ENCODE data around the gene TWSG1. TPM values are rescaled to one million over a fixed set of nuclear protein-coding genes. Genes with fewer than 3 reads are reported as not detected.

The TWSG1 gene
- polyA plus RNA-seq, 1 donor from 2014 or later = 11.5 TPM

DNA sequence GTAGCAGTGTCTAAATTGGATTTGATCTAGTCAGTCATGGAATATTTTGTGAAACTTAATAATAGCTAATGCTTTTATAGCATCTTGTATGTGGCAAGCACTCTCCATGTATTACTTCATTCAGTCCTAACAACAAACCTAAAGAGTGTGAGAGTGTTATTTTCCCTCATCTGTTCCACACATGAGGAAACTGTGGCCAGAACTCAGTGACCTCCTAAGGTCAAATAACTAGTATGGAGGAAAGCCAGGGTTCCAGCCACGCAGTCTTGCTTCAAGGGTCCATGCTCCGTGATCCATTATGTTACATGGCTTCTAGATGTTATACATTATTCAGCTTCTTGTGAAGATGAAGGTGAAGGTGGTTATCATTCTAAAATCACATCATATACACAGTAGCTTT, 45.5 kb downstream of the TWSG1 start:
- Histone ChIP-seq H3K27ac (ENCODE audit: low read length) (no peak overlapping the region), H3K9me2 (ENCODE audit: insufficient read depth, low read length) (no peaks in the 10 kb centered on the region), H3K4me2 (ENCODE audit: low read length) (no peak overlapping the region), H3F3A (ENCODE audit: insufficient read depth, low read length, poor library complexity, severe bottlenecking) (no peaks in the 10 kb centered on the region), H3K4me3 (ENCODE audit: low read length) (no peak overlapping the region), H2AFZ (ENCODE audit: low read depth, low read length) (no peak overlapping the region), H4K20me1 (ENCODE audit: insufficient read depth) (no peaks in the 10 kb centered on the region), H3K9me3 (ENCODE audit: low read length) (no peaks in the 10 kb centered on the region), H3K27me3 (ENCODE audit: insufficient read depth, low read depth, low read length) (no peaks in the 10 kb centered on the region), H3K79me2 (replicated peaks; ENCODE audit: insufficient read depth, low read length) (no peaks in the 10 kb centered on the region), H3K36me3 (ENCODE audit: insufficient read depth, low read length) (no peaks in the 10 kb centered on the region), H3K9ac (ENCODE audit: low read length) (no peak overlapping the region)
- TF ChIP-seq RAD21 (conservative IDR thresholded peaks at IDR 0.05) = no peak
- TF ChIP-seq SMC3 (conservative IDR thresholded peaks at IDR 0.05; ENCODE audit: poor library complexity) = no peak

DNA sequence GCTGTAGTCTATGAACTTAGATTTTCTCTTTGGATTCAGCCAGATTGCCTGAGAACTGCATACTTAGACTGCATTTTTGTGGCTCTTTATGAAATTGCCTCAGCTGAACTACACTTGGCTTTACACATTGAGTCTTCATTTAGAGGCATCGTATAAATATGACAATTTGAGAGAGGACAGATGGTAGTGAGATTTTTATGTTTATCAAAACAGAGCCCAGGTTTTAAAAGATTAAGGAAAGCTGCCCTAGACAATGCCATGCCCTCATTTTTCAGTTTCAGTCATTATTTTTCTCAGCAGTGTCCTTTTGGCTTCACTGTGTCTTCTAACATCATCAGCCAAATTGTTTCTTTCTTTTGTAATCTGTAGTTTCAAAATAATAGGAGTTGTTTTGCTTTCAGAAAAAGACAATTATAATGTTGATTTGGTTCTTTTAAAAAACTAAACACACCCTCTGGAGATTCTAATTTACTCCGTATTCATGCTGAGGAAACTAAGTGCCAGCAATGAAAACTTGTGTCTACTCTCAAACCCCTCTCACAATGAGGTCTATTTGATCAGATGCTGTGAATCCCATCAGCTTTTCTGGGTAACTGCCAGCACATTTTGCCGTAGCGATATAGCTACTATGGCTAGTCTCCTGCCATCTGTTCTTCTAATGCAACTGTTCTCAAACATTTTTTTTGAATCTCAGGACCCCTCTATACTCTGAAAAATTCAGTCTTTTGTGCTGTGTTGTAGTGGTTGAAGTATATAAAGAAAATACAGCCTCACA, 46.2 kb downstream of the TWSG1 start:
- H4K20me1 ChIP-seq (ENCODE audit: insufficient read depth) = no peaks in the 10 kb centered on the region
- no peaks in the 10 kb centered on the region for H3K36me3 ChIP-seq (ENCODE audit: insufficient read depth, low read length)
- H3K27me3 ChIP-seq (ENCODE audit: insufficient read depth, low read depth, low read length) = no peaks in the 10 kb centered on the region
- TF ChIP-seq RAD21 (conservative IDR thresholded peaks at IDR 0.05) (no peak), MXI1 (conservative IDR thresholded peaks at IDR 0.05; ENCODE audit: poor library complexity, severe bottlenecking) (no peak)
- TF ChIP-seq, protein P1, sequence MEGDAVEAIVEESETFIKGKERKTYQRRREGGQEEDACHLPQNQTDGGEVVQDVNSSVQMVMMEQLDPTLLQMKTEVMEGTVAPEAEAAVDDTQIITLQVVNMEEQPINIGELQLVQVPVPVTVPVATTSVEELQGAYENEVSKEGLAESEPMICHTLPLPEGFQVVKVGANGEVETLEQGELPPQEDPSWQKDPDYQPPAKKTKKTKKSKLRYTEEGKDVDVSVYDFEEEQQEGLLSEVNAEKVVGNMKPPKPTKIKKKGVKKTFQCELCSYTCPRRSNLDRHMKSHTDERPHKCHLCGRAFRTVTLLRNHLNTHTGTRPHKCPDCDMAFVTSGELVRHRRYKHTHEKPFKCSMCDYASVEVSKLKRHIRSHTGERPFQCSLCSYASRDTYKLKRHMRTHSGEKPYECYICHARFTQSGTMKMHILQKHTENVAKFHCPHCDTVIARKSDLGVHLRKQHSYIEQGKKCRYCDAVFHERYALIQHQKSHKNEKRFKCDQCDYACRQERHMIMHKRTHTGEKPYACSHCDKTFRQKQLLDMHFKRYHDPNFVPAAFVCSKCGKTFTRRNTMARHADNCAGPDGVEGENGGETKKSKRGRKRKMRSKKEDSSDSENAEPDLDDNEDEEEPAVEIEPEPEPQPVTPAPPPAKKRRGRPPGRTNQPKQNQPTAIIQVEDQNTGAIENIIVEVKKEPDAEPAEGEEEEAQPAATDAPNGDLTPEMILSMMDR (IDR thresholded peaks at IDR 0.05; ENCODE audit: poor library complexity, severe bottlenecking) = no peak
- no peaks in the 10 kb centered on the region for H3K9me2 ChIP-seq (ENCODE audit: insufficient read depth, low read length)
- no peaks in the 10 kb centered on the region for H3K79me2 ChIP-seq (replicated peaks; ENCODE audit: insufficient read depth, low read length)
- no peak overlapping the region for H3K4me2 ChIP-seq (ENCODE audit: low read length)
- H3K27ac ChIP-seq (ENCODE audit: low read length) = no peak overlapping the region
- H2AFZ ChIP-seq (ENCODE audit: low read depth, low read length) = no peak overlapping the region
- no peaks in the 10 kb centered on the region for H3K9me3 ChIP-seq (ENCODE audit: low read length)
- no peak overlapping the region for H3K9ac ChIP-seq (ENCODE audit: low read length)
- no peak overlapping the region for H3K4me3 ChIP-seq (ENCODE audit: low read length)
- H3F3A ChIP-seq (ENCODE audit: insufficient read depth, low read length, poor library complexity, severe bottlenecking) = no peaks in the 10 kb centered on the region

GRCh38 chr18:9386879-9387278, 52.3 kb downstream of the TWSG1 start:
- Histone ChIP-seq H3K36me3 (ENCODE audit: insufficient read depth, low read length) (no peaks in the 10 kb centered on the region), H4K20me1 (ENCODE audit: insufficient read depth) (no peaks in the 10 kb centered on the region), H3K27me3 (ENCODE audit: insufficient read depth, low read depth, low read length) (no peaks in the 10 kb centered on the region), H2AFZ (ENCODE audit: low read depth, low read length) (no peak overlapping the region), H3K79me2 (replicated peaks; ENCODE audit: insufficient read depth, low read length) (no peaks in the 10 kb centered on the region), H3K27ac (ENCODE audit: low read length) (no peak overlapping the region), H3K9ac (ENCODE audit: low read length) (no peak overlapping the region), H3K4me3 (ENCODE audit: low read length) (no peak overlapping the region), H3F3A (ENCODE audit: insufficient read depth, low read length, poor library complexity, severe bottlenecking) (no peaks in the 10 kb centered on the region), H3K9me2 (ENCODE audit: insufficient read depth, low read length) (no peaks in the 10 kb centered on the region), H3K4me2 (ENCODE audit: low read length) (no peak overlapping the region), H3K9me3 (ENCODE audit: low read length) (no peaks in the 10 kb centered on the region)
- TF ChIP-seq EP300 (conservative IDR thresholded peaks at IDR 0.05; ENCODE audit: poor library complexity, severe bottlenecking) = no peak
- TF ChIP-seq, protein P1 (IDR thresholded peaks at IDR 0.05; ENCODE audit: poor library complexity, severe bottlenecking) = no peak
- TF ChIP-seq TAF1 (IDR thresholded peaks at IDR 0.05; ENCODE audit: low read depth) = no peak
- no peak for TF ChIP-seq SMC3 (conservative IDR thresholded peaks at IDR 0.05; ENCODE audit: poor library complexity)
- no peak for TF ChIP-seq RAD21 (conservative IDR thresholded peaks at IDR 0.05)
- no peak for TF ChIP-seq MXI1 (conservative IDR thresholded peaks at IDR 0.05; ENCODE audit: poor library complexity, severe bottlenecking)
- TF ChIP-seq EZH2 (IDR thresholded peaks at IDR 0.05; ENCODE audit: borderline replicate concordance, insufficient read depth, low read length, poor library complexity, severe bottlenecking) = no peak
- no peak for TF ChIP-seq POLR2AphosphoS5 (IDR thresholded peaks at IDR 0.05)
- no peak for TF ChIP-seq REST (IDR thresholded peaks at IDR 0.05; ENCODE audit: borderline replicate concordance)

All from neural cell (in vitro differentiated cells).